Measurements from ENCODE around the gene CTSE.
"Not testable (repeated sequence)": the region's sequence is repeated elsewhere in the genome, so short reads cannot be mapped to it uniquely, and the experiment has no call there.

DNA sequence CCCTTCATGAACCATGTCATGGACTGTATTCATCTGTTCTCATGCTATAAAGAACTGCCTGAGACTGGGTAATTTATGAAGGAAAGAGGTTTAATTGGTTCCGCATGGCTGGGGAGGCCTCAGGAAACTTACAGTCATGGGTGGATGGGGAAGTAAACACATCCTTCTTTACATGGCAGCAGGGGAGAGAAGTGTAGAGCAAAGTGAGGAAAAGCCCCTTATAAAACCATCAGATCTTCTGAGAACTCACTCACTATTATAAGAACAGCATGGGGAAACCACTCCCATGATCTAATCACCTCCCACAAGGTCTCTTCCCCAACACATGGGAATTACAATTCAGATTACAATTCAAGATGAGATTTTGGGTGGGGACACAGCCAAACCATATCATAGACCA, 27.1 kb downstream of the CTSE start:
- TF ChIP-seq, protein P1, sequence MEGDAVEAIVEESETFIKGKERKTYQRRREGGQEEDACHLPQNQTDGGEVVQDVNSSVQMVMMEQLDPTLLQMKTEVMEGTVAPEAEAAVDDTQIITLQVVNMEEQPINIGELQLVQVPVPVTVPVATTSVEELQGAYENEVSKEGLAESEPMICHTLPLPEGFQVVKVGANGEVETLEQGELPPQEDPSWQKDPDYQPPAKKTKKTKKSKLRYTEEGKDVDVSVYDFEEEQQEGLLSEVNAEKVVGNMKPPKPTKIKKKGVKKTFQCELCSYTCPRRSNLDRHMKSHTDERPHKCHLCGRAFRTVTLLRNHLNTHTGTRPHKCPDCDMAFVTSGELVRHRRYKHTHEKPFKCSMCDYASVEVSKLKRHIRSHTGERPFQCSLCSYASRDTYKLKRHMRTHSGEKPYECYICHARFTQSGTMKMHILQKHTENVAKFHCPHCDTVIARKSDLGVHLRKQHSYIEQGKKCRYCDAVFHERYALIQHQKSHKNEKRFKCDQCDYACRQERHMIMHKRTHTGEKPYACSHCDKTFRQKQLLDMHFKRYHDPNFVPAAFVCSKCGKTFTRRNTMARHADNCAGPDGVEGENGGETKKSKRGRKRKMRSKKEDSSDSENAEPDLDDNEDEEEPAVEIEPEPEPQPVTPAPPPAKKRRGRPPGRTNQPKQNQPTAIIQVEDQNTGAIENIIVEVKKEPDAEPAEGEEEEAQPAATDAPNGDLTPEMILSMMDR (IDR thresholded peaks at IDR 0.05), result not testable (repeated sequence)
- not testable (repeated sequence) for TF ChIP-seq ZFX (IDR thresholded peaks at IDR 0.05; ENCODE audit: borderline replicate concordance)

Data from 22Rv1 (cell line).